DMS153 treated with DMSO at 0.1 percent for 48 hours (cell line): ENCODE measurements around the gene STK11IP.
A peak's percentile ranks its signal among the peaks of the same experiment; 100 is the strongest.

Source experiments
- DNase-seq: peaks from one replicate; lab custom pipeline; 2025; ENCODE audit not compliant: unreplicated experiment; lab: John Stamatoyannopoulos, UW

STK11IP gene

DNA sequence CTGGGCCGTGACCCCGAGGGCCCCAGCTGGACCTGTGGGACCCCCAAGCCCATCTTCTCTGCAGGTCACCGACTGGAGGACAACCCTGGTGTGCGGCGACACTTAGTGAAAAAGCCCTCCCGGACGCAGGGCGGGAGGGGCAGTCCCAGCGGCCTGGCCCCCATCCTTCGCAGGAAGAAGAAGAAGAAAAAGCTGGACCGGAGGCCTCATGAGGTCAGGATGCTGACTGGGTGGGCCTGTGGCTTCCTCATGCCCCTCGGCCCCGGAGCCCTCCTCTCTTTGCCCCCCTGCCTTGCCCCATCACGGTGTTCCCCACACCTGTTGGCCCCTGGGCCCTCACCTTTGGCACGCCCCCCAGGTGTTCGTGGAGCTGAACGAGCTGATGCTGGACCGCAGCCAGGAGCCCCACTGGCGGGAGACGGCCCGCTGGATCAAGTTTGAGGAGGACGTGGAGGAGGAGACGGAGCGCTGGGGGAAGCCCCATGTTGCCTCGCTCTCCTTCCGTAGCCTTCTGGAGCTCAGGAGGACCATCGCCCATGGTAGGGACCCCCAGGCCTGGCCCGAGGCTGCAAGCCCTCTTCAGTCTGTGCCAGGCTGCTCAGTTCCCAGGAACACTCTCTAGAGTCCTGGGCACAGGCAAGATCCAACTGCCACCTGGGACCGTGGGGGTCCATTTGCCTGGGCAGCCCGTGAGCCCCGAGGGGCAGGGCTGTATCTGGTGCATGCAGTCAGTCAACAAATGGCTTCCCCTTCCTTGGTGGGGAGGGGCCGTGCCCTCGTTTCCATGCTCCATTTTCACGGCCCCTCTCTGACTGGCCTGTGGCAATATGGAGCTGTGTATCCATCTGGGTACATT lies 34.5 kb downstream of the STK11IP start:
- DNase-seq, result no peak

DNA sequence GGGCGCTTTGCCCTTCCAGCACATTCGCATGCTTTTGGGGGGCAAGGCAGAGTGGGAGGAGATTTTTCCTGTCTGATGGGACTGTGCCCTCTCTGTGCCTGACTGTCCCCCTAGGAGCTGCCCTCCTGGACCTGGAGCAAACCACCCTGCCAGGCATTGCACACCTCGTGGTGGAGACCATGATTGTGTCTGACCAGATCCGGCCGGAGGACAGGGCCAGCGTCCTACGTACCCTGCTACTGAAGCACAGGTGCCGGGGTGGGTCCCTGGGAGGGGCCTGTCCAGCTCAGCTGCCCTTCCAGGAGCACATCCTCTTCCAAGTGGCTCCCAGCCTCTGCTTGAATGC lies 35.1 kb downstream of the STK11IP start:
- no peak for DNase-seq

DNA sequence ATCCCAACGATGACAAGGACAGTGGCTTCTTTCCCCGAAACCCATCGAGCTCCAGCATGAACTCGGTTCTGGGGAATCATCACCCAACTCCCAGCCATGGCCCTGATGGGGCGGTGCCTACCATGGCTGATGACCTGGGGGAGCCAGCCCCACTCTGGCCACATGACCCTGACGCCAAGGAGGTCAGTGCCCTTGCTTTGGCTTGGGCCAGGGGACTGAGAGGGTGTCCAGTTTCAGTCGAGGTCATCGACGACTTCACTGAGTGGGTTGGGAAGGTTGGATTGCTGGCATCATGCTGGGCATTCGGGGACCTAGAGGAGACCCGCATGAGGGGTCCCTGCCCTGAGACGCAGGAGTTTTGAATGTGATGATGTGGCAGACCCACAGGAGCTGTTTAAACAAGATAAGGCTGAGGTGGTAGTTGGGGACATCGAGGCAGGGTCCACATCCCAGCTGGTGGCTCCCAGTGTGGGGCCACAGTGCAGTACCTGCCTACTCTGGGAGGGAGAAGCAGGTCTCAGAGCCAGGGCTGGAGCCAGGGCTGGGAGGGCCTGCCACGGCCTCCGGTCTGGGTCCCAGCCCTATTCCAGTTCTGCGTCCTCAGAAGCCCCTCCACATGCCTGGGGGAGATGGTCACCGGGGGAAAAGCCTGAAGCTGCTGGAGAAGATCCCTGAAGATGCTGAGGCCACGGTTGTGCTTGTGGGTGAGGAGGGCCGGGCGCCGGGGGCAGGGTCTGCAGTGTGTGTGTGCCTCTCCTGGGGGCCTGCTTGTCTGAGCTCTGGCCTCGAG lies 35.8 kb downstream of the STK11IP start:
- DNase-seq, result no peak

DNA sequence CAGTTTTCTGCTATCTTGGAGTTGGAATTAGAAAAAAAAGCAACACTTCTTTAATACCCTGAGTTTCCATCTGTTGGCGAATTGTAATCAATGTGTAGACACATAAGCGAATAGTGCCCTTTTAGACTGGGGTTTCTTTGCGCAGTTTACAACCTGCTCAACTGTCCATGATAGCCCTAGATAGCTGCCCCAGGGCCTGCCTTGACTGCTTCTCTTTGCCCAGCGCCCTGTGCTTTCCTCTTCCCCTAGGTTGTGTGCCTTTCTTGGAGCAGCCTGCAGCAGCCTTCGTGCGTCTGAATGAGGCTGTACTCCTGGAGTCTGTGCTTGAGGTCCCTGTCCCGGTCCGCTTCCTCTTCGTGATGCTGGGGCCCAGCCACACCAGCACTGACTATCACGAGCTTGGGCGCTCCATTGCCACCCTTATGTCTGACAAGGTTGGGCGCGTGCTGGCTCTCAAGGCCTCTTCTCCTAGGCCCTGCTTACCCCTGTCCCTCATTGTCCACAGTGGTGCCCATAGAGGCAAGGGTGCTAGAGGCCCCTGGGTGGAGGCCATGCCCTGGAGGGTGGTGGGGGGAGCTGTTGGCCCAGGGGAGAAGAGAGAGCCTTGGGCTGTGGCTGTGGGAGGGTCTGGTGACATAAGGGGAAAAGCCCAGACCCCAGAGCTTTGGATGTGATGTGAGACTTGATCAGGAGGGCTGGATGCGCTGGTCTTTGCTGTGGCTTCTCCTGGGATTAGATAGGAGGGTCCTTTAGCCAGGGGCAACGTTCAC lies 36.7 kb downstream of the STK11IP start:
- DNase-seq, result no peak

DNA sequence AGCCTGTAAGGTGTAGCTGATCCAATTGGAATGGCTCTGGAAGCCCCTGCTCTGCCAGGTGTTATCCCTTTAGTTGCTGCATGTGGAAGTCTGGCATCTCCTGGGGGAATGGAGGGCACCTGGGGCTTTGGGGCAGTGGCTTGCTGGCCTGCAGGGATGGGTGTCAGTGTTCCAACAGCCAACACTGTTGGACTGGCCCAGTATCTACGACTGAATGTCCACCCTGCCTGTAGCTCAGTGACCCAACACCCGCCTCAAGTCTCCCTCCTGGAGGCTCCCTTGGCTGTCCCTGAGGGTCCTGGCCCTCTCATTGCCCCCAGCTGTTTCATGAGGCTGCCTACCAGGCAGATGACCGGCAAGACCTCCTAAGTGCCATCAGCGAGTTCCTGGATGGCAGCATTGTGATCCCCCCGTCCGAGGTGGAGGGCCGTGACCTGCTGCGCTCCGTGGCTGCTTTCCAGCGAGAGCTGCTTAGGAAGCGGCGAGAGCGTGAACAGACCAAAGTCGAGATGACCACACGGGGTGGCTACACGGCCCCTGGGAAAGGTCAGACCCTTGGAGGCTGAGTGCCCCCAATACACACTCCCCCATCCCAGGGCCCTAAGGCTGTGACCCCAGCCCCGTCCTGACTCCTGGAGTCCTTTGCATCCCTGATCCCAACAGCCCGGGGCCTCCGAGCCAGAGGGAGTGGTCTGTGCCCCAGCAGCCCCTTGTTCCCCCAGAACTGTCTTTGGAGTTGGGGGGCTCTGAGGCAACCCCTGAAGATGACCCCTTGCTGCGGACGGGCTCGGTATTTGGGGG lies 37.5 kb downstream of the STK11IP start:
- no peak for DNase-seq

DNA sequence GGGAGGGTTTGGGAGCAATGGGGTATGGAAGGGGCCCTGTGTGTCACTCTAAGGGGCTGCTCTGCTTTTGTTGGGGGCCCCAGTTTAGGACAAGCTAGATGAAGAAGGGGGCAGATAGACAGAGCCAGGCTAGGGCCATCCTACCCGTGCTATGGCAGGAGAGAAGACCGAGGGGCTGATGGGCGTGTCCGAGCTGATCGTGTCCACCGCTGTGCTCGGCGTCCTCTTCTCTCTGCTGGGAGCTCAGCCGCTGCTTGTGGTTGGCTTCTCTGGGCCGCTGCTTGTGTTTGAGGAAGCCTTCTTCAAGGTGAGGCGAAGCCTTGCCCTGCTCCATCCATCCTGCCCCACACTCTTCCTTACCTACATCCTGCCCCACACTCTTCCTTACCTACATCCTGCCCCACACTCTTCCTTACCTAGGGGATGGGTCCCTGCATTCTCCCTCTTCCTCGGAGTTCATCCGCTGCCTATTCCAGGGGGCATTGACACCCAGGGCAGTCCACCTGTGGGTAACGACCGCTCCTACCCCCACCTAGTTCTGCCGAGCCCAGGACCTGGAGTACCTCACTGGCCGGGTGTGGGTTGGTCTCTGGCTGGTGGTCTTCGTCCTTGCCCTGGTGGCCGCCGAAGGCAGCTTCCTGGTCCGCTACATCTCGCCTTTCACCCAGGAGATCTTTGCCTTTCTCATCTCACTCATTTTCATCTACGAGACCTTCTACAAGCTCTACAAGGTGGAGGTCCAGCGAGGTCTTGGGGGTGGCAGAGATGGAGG lies 38.7 kb downstream of the STK11IP start:
- no peak for DNase-seq

DNA sequence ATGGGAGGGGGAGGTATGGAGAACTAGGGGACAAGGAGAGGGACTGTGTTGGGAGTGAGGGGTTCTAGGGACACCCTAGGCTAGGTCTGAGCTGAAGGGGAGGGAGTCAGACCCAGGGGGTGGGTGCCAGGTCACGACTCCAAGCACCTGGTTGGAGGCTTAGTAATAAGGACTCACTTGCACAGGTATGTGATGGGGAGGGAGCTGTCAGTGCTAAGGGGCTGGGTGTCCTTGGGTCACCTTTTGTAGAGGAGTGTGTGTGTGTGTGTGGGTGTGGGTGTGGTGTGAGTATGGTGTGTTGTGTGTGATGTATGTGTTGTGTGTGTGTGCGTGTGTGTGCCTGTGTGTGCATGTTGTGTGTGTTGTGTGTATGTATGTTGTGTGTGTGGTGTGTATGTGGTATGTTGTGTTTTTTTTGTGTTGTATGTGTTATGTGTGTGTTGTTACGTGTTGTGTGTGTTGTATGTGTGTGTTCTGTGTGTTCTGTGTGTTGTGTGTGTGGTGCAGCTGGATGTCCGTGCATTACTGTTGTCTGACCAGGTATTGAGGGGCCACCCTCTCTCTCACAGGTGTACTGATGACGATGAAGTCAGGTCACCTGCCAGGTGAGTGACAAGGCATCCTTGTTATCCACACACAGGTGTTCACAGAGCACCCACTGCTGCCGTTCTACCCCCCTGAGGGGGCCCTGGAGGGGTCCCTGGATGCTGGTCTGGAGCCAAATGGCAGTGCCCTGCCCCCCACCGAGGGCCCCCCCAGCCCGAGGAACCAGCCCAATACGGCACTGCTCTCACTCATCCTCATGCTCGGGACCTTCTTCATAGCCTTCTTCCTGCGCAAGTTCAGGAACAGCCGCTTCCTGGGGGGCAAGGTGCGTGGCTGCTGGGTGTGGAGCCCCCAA lies 39.5 kb downstream of the STK11IP start:
- DNase-seq, result no peak

DNA sequence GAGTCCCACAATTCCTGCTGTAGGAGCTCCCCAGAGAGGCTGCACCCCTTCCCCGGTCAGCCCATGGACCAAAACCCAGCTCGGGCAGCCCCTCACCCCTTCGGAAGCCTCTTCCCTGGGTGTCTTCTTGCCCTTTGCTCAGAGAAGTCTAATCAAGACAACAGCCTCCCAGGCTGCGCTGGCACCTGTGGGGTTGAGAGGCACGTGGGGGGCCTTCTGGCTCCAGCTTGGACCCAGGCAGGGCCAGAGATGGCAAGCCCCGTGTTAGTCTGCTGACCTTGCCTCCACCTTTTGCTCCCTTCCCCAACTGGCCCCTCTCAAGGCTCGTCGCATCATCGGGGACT lies 40.2 kb downstream of the STK11IP start:
- DNase-seq, result no peak

DNA sequence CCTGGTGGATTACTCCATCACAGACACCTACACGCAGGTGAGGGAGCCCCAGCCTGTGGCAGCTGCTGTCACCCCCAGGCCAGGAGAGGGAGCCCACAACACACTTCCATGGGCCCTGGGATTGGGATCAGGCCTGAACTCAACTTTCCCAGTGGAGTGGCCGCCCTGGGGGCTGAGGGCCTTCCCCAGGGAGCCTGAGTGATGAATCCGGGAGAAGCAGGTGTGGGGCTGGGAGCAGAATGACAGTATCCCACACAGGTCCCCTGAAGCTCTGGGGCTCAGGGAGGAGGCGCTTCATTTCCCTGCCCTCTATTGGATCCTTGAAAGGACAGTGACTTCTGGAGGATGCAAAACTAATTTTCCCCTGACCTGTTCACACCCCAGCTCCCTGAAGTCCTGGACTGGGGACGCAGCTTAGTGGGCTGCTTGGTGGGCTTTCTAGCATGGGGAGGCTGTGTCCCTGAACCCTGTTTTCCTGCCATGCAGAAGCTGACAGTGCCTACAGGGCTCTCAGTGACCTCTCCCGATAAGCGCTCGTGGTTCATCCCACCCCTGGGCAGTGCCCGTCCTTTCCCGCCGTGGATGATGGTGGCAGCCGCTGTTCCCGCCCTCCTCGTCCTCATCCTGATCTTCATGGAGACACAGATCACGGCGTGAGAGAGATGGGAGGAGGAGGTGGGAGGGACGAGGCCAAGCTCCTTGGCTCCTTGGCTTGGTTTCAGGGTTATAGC lies 40.7 kb downstream of the STK11IP start:
- no peak for DNase-seq

DNA sequence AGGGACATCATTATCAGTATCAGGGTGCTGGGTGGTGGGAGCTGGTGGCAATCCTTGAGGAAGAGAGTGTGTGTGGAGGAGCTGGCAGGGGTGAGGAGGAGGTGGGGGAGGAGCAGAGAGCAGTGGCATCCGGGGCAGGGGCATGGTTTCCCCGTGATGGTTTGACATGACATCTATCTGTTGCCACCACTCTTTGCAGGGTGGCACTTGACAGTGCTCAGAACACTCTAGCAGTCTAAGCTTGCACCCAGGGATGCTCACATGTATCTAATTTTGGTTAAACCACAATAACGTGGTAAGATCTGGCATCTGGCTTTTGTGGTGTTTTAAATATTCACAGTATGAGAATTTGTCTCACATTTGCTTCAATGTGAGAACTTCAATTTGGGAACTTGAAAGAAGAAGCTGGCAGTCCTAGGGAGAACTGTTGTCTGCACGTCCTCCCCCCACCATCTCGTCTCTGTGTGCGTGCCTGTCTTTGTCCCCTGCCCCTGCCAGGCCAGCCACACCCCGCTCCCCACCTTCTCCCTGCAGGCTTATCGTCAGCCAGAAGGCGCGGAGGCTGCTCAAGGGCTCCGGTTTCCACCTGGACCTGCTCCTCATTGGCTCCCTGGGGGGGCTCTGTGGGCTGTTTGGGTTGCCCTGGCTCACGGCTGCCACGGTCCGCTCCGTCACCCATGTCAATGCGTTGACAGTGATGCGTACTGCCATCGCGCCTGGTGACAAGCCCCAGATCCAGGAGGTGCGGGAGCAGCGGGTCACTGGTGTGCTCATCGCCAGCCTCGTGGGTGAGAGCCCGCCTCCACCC lies 41.5 kb downstream of the STK11IP start:
- DNase-seq, result no peak

DNA sequence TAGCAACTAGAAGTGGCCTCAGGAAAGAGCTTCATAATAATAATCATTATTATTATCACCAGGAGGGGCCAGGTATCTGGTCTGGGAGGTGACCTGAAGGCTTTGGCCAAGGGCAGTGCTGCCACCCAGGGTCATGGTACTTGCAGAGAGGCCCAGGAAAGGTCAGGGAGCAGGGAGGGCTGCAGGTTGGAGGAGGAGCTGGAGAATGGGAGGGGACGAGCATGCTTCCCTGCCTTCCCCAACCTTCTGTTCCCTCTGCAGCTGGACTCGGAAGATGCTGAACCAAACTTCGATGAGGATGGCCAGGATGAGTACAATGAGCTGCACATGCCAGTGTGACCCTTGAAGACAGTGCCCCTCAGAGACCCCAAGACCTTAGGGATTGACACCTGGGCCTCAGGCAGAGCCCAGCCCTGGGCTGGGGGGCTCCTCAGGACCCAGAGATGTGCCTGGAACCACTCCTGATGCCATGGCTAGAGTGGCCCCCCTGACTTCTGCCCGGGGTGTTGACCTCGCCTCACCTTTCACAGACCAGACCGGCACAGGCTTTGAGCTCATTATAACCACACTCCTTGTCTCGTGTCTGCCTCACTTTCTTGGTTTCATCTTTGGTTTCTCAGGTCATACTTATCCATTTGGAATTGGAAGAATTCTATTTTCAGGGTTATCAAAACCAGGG lies 43.9 kb downstream of the STK11IP start:
- DNase-seq, result no peak

DNA sequence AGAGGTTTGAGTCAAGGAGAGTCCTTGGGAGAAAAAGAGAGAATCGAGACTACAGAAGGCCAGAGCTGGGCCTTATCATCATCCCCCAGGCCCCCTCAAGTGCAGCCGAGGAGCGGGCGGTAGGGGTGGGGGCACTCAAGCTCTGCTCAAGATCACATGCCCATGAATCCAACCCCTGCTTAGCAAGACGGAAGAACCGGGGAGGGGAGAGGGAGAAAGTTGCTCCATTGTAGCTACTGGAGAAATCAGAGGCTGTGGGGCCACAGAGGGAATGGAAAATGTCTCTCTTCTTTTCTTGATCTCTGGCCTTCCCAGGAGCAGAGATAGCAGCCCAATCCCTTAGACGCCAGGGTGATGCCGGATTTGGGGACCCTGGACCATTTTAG lies 44.4 kb downstream of the STK11IP start:
- no peak for DNase-seq

DNA sequence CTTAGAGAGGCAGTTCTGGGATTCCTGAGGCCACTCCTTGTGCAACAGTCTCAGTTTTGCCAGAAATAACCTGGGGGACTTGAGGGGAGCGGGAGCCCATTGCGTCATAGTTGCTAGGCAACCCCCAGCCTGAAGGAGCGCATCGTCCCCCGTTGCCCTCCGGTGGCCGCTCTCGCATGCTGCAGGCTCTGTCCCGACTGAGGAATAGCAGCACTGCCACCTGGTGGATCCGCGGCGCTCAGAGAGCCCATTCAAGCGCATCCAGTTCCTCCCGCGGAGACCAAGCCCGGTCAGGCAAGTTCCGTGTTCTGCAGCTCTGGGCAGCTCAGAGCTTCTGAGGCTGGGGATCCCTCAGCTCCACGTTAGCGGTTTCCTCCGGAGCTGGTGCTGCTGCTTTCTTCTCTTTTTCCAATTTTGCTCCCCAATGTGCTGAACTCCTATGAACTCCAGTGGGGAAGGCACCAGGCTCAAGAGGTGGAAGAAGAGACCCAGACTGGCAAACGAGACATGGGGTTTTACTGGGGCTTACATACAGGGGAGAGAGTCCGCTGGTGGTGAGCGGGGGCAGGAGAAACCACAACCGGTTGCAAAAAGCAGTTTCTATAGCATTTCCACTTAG lies 44.9 kb downstream of the STK11IP start:
- peak; percentile 94 for DNase-seq

DNA sequence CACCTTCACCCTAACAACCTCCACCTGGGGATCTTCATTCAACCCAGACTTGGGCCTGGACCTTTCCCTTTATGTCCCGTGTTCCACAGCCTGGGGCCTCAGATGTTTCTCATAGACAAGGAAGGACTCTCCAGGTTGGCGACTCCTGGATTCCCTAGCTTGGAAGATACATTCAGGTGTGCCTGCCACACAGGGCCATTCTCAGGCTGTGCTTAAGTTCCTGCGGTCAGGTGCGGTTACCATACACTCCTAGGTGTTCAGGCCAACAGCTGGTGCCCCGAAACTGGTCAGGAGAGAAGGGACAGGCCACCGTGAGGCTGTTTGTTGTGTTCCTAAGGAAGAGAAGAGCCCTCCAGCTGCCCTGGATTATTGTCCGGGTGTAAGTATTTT lies 45.4 kb downstream of the STK11IP start:
- no peak for DNase-seq

DNA sequence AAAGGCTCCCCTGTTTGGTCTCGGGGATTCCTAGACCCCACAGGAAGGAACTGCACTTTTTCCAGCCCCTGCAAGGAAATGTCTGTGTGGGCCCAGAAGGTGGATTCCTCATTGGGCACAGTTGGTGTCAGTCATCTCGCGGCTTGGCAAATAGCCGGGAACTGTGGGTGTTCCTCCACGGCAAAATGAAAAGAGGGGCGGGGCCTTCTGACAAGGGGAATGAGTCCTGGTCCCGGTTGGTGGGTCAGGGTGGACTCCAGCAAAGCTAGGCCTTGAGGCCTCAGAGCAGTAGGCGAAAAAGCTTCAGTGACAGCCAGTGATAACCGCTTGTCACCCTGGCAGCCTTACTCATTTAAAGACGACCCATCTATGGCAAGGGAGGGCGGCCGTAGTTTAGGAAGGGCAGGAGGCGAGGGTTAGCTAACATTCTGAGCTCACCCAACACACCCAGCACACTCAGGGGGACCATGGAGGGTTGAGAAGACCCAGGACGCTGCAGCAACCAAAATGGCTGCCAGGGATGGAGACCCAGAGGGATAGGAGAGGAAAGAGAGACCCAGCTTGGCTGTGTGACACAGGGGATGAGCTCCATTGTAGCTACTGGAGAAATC lies 46.2 kb downstream of the STK11IP start:
- no peak for DNase-seq

DNA sequence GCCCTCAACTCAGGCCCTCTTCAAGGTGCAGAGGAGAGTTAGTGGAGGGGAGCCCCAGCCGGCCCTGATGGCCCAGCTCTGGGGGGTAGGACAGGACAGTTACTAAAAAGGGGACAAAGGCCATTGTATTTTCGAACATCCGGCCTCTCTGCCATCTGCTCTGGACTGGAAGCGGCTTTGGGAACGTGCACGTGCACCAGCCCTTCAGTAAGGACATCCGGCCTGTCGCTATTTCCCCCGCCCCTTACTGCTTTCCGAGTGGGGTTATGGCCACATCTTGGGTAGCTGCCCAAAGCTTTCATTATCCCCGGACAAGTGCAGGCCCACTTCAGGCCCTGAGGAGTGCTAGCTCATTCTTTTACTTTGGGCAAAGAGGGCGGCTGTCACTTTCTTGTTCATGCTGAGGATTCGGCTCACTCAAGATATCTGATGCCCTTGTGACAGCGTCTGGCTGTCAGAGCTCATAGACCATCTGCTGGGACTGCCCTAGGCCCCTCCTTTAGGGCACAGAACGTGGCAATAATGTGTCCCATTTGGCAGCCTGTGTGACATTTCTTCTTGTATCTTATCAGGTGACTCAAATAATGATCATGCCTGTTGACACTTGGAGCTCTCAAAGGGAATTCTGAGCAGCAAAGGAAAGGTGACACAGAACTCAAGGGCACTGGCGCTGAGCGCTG lies 47.3 kb downstream of the STK11IP start:
- DNase-seq, result peak; percentile 42
